Umbilical cord (tissue), 2 donors: ENCODE results near the gene HS2ST1. TPM values are rescaled to one million over a fixed set of nuclear protein-coding genes. Genes with fewer than 3 reads are reported as not detected.
"Not testable (repeated sequence)": the region's sequence is repeated elsewhere in the genome, so short reads cannot be mapped to it uniquely, and the experiment has no call there.

Experiments used
- DNase-seq: peaks from one replicate; pipeline ENCODE4 v3.0.0-alpha.2; 2015; ENCODE audit warnings: low spot score
- total RNA-seq: library from RNA; depleted of rRNA; stranded (reverse); fragments of >200 nt; gene quantifications from one replicate; pipeline ENCODE4 v1.2.3, GENCODE V29; 2014; ENCODE audit warnings: low replicate concordance; ENCODE audit not compliant: insufficient read depth

Gene HS2ST1
- total RNA-seq, 1 donor from 2014 or later, result 18.8 TPM

GRCh38 chr1:86924324-86924960, 10.0 kb downstream of the HS2ST1 start:
- no peak for DNase-seq

GRCh38 chr1:86925742-86926141, 11.3 kb downstream of the HS2ST1 start:
- no peak for DNase-seq

- no peak for DNase-seq
Measured at GRCh38 chr1:86926883-86927282, 12.4 kb downstream of the HS2ST1 start.

GRCh38 chr1:86928819-86929218, 14.4 kb downstream of the HS2ST1 start:
- no peak for DNase-seq

GRCh38 chr1:86933051-86933450, 18.6 kb downstream of the HS2ST1 start:
- no peak for DNase-seq

GRCh38 chr1:86933562-86934377, 19.3 kb downstream of the HS2ST1 start:
- DNase-seq, result peak; percentile 18

GRCh38 chr1:86938450-86938849, 24.0 kb downstream of the HS2ST1 start:
- DNase-seq, result no peak

GRCh38 chr1:86938855-86939254, 24.4 kb downstream of the HS2ST1 start:
- DNase-seq, result no peak

GRCh38 chr1:86939406-86939805, 25.0 kb downstream of the HS2ST1 start:
- DNase-seq, result no peak

- DNase-seq, result no peak
Measured at GRCh38 chr1:86940599-86940998, 26.2 kb downstream of the HS2ST1 start.

GRCh38 chr1:86942042-86942441, 27.6 kb downstream of the HS2ST1 start:
- DNase-seq, result no peak

GRCh38 chr1:86942743-86943142, 28.3 kb downstream of the HS2ST1 start:
- peak; percentile 22 for DNase-seq

- DNase-seq, result peak; percentile 32
Measured at GRCh38 chr1:86948212-86948611, 33.8 kb downstream of the HS2ST1 start.

GRCh38 chr1:86950712-86951419, 36.4 kb downstream of the HS2ST1 start:
- peak; percentile 9 for DNase-seq

- DNase-seq, result no peak
Measured at GRCh38 chr1:86951430-86951829, 37.0 kb downstream of the HS2ST1 start.

GRCh38 chr1:86953167-86953566, 38.7 kb downstream of the HS2ST1 start:
- DNase-seq, result peak; percentile 11

GRCh38 chr1:86955678-86956077, 41.2 kb downstream of the HS2ST1 start:
- DNase-seq, result no peak

GRCh38 chr1:86956221-86956620, 41.8 kb downstream of the HS2ST1 start:
- peak; percentile 72 for DNase-seq

- DNase-seq, result peak; percentile 5
Measured at GRCh38 chr1:86957221-86957620, 42.8 kb downstream of the HS2ST1 start.

- DNase-seq, result no peak
Measured at GRCh38 chr1:86960548-86960947, 46.1 kb downstream of the HS2ST1 start.

- DNase-seq, result not testable (repeated sequence)
Measured at GRCh38 chr1:86963841-86964240, 49.4 kb downstream of the HS2ST1 start.

- peak; percentile 19 for DNase-seq
Measured at GRCh38 chr1:86965012-86965826, 50.8 kb downstream of the HS2ST1 start.
